Vagina (tissue), 2 donors: ENCODE data around the gene HEMK1.

Experiments used
- CTCF ChIP-seq, 3 experiments: fragments of 450-650 bp in 2 of 3; fragments of 200-600 bp in 1 of 3; sonication (generic) in 1 of 3; IDR thresholded peaks; one replicate each; pipeline ENCODE4 v1.5.1; 2017 to 2019; ENCODE audit warnings: antibody characterized with exemption in 3 of 3, mild to moderate bottlenecking in 2 of 3, moderate library complexity in 2 of 3
- POLR2A ChIP-seq, 2 donors: fragments of 450-650 bp; IDR thresholded peaks; one replicate each; pipeline ENCODE4 v1.6.1; 2017; ENCODE audit warnings: antibody characterized with exemption in 2 of 2, mild to moderate bottlenecking in 2 of 2, moderate library complexity in 2 of 2
- POLR2AphosphoS5 ChIP-seq, 2 donors: sonication (generic); formaldehyde crosslinking; IDR thresholded peaks; one replicate each; pipeline ENCODE4 v1.9.0; 2017; ENCODE audit warnings: antibody characterized with exemption in 2 of 2, mild to moderate bottlenecking in 2 of 2, low read depth in 1 of 2; ENCODE audit not compliant: insufficient read depth in 1 of 2

GRCh38 chr3:50617096-50617791, 47.9 kb downstream of the HEMK1 start, which contains the start of gene MAPKAPK3:
- TF ChIP-seq POLR2AphosphoS5 (IDR thresholded peaks at IDR 0.05; ENCODE audit: insufficient read depth in 1 of 2, low read depth in 1 of 2): peak in 1 of 2 donors; percentile 52
- no peak for TF ChIP-seq POLR2A (IDR thresholded peaks at IDR 0.05)
- TF ChIP-seq CTCF (IDR thresholded peaks at IDR 0.05): no peak
